ENCODE results near the gene PEX11A.

The PEX11A gene

GRCh38 chr15:89674526-89674925 is 16.0 kb downstream of the PEX11A start:
- DNase-seq, result no peak

DNA sequence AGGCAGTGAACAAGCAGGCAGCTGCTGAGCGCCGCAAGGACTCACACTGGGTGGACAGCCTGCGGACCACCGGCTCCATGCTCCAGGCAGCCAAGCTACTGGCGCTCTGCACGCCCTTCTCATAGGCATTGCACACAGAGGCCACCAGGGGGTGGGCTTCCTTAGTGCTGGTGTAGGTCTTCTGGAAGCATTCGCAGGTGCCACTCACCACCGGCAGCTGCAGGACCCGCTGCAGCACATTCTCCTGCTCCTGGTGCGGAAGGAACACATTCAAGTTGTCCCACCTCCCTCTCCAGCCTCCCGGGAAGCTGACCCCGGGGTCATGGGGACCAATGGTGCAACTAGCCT is 17.4 kb downstream of the PEX11A start:
- DNase-seq, result peak; percentile 78 to 81

GRCh38 chr15:89672221-89673164 is 18.1 kb downstream of the PEX11A start:
- DNase-seq, result no peak

DNA sequence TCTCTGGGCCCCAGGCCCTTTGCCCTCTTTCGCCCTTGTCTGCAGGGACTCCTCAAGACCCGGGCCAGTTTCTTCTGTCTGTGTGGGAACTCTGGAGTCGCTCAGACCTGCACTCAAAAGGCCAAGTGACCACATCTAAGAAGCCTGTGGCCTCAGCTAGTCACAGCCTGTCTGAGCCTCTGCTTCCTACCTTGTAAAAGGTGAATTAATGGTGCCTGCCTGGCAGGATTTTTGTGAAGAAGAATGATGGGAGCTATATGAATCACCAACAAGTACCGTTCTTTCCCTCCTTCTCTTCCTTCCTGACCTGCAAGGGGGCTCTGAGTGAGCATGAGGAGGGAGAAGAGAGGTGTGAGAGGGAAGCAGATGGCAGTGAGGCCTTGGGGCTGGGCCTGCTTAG is 18.9 kb downstream of the PEX11A start:
- no peak for DNase-seq

DNA sequence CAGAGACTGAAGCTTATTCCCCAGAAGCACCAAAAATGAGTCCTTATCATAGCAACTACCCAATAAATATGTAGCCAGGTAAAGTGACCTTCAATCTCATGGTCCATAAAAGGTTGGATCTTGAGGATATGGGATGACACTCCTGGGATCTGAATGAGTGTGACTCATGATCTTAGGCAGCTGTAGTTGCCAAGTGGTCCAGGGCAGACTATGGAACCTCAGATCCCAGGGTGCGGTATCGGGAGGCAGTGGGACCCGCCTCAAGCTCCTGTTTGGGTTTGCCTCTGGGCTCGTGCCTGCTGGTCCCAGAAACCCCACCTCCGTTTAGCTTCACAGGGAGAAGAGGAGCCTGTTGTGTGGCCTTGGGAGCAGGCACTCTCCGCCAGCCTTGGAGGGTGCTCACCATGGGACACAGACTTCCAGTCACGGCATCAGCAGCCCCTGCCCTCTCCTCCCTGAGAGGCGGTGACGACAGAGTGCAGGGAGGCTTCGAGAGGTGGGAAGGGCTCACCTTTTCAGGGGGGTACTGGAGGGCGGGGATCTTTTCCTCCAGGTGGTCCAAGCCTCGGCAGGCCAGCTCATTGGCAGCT is 19.5 kb downstream of the PEX11A start:
- no peak for DNase-seq

DNA sequence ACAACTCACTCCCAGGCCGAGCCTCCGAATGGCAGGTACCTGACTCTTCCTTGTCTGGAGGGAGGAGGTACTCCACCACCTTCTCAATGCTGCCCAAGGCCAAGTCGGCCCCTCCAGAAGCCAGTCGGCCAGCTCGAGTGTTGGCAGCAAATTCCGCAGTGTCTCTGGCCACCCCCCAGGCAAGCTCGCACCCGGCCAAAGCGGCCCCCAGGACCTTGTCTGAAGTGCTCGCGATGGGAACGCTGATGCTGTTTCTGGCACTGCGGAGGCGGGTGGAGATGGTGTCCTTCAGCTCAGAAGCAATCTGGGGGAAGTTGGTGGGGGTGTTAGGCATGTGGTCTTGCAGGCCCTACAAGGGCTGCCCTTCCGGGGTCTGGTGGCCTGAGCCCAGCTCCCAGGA is 20.6 kb downstream of the PEX11A start:
- no peak for DNase-seq

GRCh38 chr15:89669309-89669865 is 21.2 kb downstream of the PEX11A start:
- no peak for DNase-seq

GRCh38 chr15:89668171-89668570 is 22.4 kb downstream of the PEX11A start:
- no peak for DNase-seq

GRCh38 chr15:89667706-89667960 is 22.9 kb downstream of the PEX11A start:
- DNase-seq, result no peak

DNA sequence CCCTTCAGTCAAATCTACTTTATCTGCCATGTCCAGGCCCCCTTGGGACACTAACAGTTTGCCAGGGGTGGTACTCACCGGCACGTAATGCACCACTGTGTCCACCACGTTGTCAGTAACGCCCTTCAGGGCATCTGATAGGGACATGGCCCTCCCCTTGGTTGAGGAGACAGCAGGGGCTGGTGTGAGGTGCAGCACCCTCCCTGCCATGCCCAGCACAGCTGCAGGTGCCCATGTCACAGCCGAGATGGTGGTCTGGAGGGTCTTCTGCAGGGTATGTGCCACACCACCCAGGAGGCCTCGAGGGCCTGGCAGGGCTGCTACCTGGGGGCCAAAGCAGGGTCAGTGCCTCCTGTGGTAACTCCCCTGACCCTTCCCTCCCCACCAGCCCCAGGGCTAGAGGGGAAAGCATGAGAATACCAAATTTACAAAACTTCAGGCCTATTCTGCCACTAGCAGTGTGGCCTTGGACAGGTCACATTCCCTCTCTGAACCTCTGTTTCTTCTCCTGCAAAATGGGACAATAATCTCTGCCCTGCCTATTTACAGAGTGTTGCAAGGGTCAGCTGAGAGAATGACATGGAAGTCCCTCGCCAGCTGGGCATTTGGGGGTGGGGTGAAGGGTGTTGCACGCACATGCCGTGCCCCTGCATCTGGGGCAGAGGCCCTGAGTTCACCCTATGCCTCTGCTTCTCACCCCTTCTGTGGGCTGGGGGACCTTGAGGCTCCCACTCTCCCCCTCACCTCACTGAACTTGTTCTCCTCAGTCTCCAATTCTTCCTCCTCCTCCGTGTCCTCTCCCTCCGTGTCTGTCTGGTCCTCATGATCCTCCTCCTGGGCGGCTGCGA is 23.5 kb downstream of the PEX11A start:
- no peak for DNase-seq

GRCh38 chr15:89666184-89666857 is 24.2 kb downstream of the PEX11A start:
- DNase-seq, result no peak

GRCh38 chr15:89665449-89666181 is 24.9 kb downstream of the PEX11A start:
- peak in 1 of 2 experiments; percentile 35 for DNase-seq

- peak; percentile 37 to 40 for DNase-seq
Observed at GRCh38 chr15:89664441-89665350, 25.9 kb downstream of the PEX11A start.

DNA sequence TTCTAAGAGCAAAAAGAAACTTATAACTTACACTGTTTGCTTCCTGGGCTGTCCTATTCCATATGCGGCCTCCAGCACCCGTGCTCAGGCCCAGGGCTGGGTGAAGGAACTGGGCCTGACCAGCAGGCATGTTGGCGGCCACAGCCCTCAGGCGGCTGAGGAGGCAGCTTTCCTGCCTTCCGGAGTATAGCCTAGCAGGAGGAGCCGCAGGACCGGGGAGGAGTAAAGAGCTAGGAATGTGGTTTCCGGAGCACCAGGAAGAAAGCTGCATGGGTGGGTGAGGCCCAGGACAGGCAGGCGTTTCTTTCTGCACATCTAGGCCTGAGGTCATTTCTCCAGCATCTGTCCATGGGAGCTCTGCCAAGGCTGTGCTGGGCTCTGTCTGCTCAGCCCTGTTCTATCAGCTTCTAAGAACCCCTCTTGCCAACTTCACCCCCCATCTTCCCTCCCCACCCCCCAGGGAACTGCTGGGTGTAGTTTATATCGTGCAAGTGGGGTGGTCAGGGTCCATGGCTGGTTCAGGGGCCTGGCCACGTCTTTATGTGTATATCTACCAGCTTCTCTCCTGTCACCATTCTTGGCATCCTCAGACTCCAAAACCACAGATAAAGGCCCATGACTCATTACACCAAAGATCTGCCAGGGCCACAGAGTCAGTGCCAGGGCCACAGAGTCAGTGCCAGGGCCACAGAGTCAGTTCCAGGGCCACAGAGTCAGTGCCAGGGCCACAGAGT is 27.5 kb downstream of the PEX11A start:
- DNase-seq, result no peak

GRCh38 chr15:89660556-89660955 is 30.0 kb downstream of the PEX11A start:
- no peak for DNase-seq

DNA sequence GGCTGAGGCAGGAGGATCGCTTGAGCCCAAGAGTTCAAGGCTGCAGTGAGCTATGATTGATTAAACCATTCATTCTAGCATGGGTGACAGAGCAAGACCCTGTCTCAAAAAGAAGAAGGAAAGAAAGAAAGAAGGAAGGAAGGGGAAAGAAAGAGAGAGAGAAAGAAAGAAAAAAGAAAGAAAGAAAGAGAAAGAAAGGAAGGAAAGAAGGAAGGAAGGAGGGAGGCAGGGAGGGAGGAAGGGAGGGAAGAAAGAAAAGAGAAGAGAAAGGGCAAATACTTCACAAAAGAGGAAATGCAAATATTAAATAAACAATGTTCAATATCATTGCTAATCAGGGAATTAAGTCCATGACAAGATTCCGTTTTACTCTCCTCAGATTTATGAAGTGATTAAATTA is 31.3 kb downstream of the PEX11A start:
- DNase-seq, result no peak

GRCh38 chr15:89657686-89658200 is 32.8 kb downstream of the PEX11A start:
- no peak for DNase-seq

DNA sequence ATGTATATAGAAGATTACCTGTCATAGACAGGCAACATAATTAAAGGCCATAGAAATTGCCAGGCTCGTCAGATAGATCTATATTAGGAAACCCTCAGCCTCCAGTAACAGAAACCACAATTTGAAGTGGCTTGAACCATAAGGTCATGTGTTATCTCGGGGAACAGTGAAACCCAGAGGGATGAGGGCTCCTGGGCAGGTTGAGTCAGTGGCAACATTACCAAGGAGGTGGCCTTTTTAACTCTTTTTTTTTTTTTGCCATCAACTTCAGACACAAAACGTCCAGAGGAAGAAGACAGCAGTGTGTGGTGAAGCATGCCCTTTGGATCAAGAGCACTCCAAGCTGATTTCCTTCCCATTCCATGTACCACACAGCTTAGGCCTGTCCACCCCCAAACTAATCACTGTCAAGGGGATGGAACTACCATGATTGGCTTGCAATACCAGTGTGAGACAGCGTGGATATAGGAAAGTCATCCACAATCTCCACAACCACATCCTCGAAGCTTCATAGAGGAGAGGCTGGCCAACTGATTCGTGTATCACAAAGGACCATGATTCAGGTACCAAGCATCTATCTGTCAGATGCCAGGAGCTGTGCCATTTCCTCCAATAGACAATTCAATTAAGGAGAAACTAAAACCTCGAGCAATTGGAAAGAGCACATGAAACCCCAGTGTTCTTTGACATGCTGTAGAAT is 34.3 kb downstream of the PEX11A start:
- DNase-seq, result no peak

Data from SHP77 (cell line).